ENCODE data around the gene MYOZ2.

- TF ChIP-seq CTCF (IDR thresholded peaks at IDR 0.05; ENCODE audit: extremely low read depth in 1 of 2, insufficient read depth in 1 of 2, low read depth in 1 of 2, low read length in 2 of 2) (peak; percentile 14 to 22), POLR2A (IDR thresholded peaks at IDR 0.05; ENCODE audit: low read depth, low read length) (no peak)
These were observed 48.5 kb upstream of the MYOZ2 start for GRCh38 chr4:119087121-119087520.

Data from endothelial cell of umbilical vein (primary cell).